Measurements from ENCODE around the gene GUCY2D.

GRCh38 chr17:8053600-8053999 lies 51.2 kb downstream of the GUCY2D start:
- TF ChIP-seq EZH2 (IDR thresholded peaks at IDR 0.05) = no peak
- no peak for TF ChIP-seq POLR2AphosphoS5 (IDR thresholded peaks at IDR 0.05; ENCODE audit: borderline replicate concordance, low read depth, low read length)

All from SK-N-MC (cell line).